K562 (cell line): Measurements from ENCODE around the gene ARHGEF3. TPM values are rescaled to one million over a fixed set of nuclear protein-coding genes. Genes with fewer than 3 reads are reported as not detected.
A peak's percentile ranks its signal among the peaks of the same experiment; 100 is the strongest.

Experiments used
- ATF7 ChIP-seq: fragments of 450-650 bp; IDR thresholded peaks from 2 replicates; pipeline ENCODE4 v1.7.1; 2014; ENCODE audit warnings: mild to moderate bottlenecking, moderate library complexity
- FOXK2 ChIP-seq, 2 experiments: fragments of 450-650 bp; IDR thresholded peaks in 1 of 2; conservative IDR thresholded peaks in 1 of 2; 2 replicates each; pipeline ENCODE4 v1.6.1; 2016; ENCODE audit warnings: low read depth in 2 of 2, mild to moderate bottlenecking in 1 of 2
- GTF2E2 ChIP-seq: fragments of 200-800 bp; sonication (Bioruptor generic); IDR thresholded peaks from 2 replicates; pipeline ENCODE4 v1.6.1; 2016; ENCODE audit warnings: missing genetic modification characterization, missing compliant biosample characterization
- MTA1 ChIP-seq: fragments of 450-650 bp; IDR thresholded peaks from 2 replicates; pipeline ENCODE4 v1.6.1; 2017; ENCODE audit warnings: borderline replicate concordance
- NFRKB ChIP-seq: fragments of 450-650 bp; IDR thresholded peaks from 2 replicates; pipeline ENCODE4 v1.6.1; 2016; ENCODE audit warnings: low read depth
- PCBP1 ChIP-seq: fragments of 200-400 bp; formaldehyde crosslinking; IDR thresholded peaks from 2 replicates; pipeline ENCODE4 v1.6.1; 2018; ENCODE audit warnings: mild to moderate bottlenecking, low read depth, low read length; ENCODE audit not compliant: poor library complexity, severe bottlenecking
- PHF8 ChIP-seq: fragments of 200-600 bp; sonication (generic); IDR thresholded peaks from 2 replicates; pipeline ENCODE4 v1.6.1; 2012; ENCODE audit warnings: mixed run types, mild to moderate bottlenecking, inconsistent platforms, low read length, moderate library complexity, borderline replicate concordance
- POLR2AphosphoS5 ChIP-seq: IDR thresholded peaks from 2 replicates; pipeline ENCODE4 v1.6.1; 2011; ENCODE audit warnings: mild to moderate bottlenecking, low read depth, low read length, moderate library complexity; ENCODE audit not compliant: control insufficient read depth, insufficient read depth
- POLR2B ChIP-seq: fragments of 450-650 bp; IDR thresholded peaks from 2 replicates; pipeline ENCODE4 v1.6.1; 2018; ENCODE audit warnings: low read depth; ENCODE audit not compliant: partially characterized antibody
- SMARCA4 ChIP-seq: fragments of 450-650 bp; IDR thresholded peaks from 2 replicates; pipeline ENCODE4 v1.6.1; 2016
- SMARCA5 ChIP-seq: fragments of 450-650 bp; IDR thresholded peaks from 2 replicates; pipeline ENCODE4 v1.6.1; 2016
- YY1 ChIP-seq, 3 experiments: IDR thresholded peaks; 2 replicates each; pipeline ENCODE4 v1.6.1; 2011; ENCODE audit warnings: low read length in 2 of 3, mild to moderate bottlenecking in 2 of 3, moderate library complexity in 2 of 3, borderline replicate concordance in 1 of 3, control low read depth in 1 of 3, low read depth in 1 of 3; ENCODE audit not compliant: insufficient read depth in 3 of 3, insufficient replicate concordance in 2 of 3, control insufficient read depth in 1 of 3, insufficient read length in 1 of 3; ENCODE audit errors: extremely low read depth in 1 of 3
- ZFX ChIP-seq: sonication (generic); formaldehyde crosslinking; IDR thresholded peaks from 2 replicates; pipeline ENCODE4 v1.8.0; 2022; ENCODE audit warnings: mild to moderate bottlenecking, missing genetic modification reagents, moderate library complexity
- ZNF263 ChIP-seq: sonication (generic); formaldehyde crosslinking; IDR thresholded peaks from 2 replicates; pipeline ENCODE4 v1.8.0; 2022; ENCODE audit warnings: mild to moderate bottlenecking, missing genetic modification reagents, borderline replicate concordance
- ZNF561 ChIP-seq: fragments of 450-650 bp; formaldehyde crosslinking; conservative IDR thresholded peaks from 2 replicates; pipeline ENCODE4 v1.4.0; 2020; ENCODE audit warnings: mild to moderate bottlenecking, moderate library complexity
- polyA plus RNA-seq, 8 experiments: library from polyadenylated mRNA; depleted of rRNA in 4 of 8; stranded (reverse) in 5 of 8; unstranded in 3 of 8; fragments of >200 nt; fragmentation: Nextera tagmentation in 2 of 8; fragmentation: Illumina TruSeq in 1 of 8; extraction: Ambion mirVana in 2 of 8; extraction: Trizol in 1 of 8; gene quantifications; 2 replicates each; pipeline versions ENCODE4 v1.2.1 to v1.2.3, GENCODE V29; 2011 to 2014; ENCODE audit warnings: inconsistent platforms in 1 of 8, missing spikeins in 1 of 8
- total RNA-seq, 7 experiments: library from RNA; depleted of rRNA in 6 of 7; stranded (reverse); fragments of >200 nt in 6 of 7; fragmentation: Illumina TruSeq in 2 of 7; extraction: Trizol in 2 of 7; gene quantifications; 2 replicates each; pipeline versions ENCODE4 v1.2.1 to v1.2.3, GENCODE V29; 2011 to 2021; ENCODE audit warnings: low replicate concordance in 1 of 7
- TF ChIP-seq, protein P1 (sequence below): sonication (generic); formaldehyde crosslinking; IDR thresholded peaks from 2 replicates; pipeline ENCODE4 v1.8.0; 2023; ENCODE audit warnings: mild to moderate bottlenecking, missing genetic modification reagents
- TF ChIP-seq, protein P2 (sequence below), 2 experiments: fragments of 150-350 bp in 1 of 2; IDR thresholded peaks; 2 replicates each; pipeline ENCODE4 v1.6.1; 2012 to 2016; ENCODE audit warnings: low read depth in 2 of 2, low read length in 2 of 2, mild to moderate bottlenecking in 1 of 2, moderate library complexity in 1 of 2

ARHGEF3 gene
- total and polyA plus RNA-seq, 9 of the 15 experiments (the other 6 are each of a cell fraction or from before 2014, with no cell fraction given): 0.77 to 2.7 (median 1.4) TPM

- peak; percentile 69 for TF ChIP-seq PCBP1
- peak; percentile 85 for TF ChIP-seq GTF2E2 (tag)
- no peak for TF ChIP-seq SMARCA5
- peak; percentile 60 for TF ChIP-seq PHF8
- peak; percentile 81 to 93 (median 88) for TF ChIP-seq YY1 (IDR thresholded peaks at IDR 0.05; ENCODE audit: borderline replicate concordance in 1 of 3, control insufficient read depth in 1 of 3, extremely low read depth in 1 of 3, insufficient read depth in 3 of 3, insufficient read length in 1 of 3, insufficient replicate concordance in 2 of 3, low read depth in 1 of 3, low read length in 2 of 3)
- TF ChIP-seq POLR2AphosphoS5: 0 out of 2 replicates have a peak, but pooled peaks have one; percentile 38
- TF ChIP-seq ZNF561 (CRISPR knock-in tag): no peak
- peak; percentile 85; the same call in 1 of the 2 replicates for TF ChIP-seq NFRKB
- TF ChIP-seq, protein P1, sequence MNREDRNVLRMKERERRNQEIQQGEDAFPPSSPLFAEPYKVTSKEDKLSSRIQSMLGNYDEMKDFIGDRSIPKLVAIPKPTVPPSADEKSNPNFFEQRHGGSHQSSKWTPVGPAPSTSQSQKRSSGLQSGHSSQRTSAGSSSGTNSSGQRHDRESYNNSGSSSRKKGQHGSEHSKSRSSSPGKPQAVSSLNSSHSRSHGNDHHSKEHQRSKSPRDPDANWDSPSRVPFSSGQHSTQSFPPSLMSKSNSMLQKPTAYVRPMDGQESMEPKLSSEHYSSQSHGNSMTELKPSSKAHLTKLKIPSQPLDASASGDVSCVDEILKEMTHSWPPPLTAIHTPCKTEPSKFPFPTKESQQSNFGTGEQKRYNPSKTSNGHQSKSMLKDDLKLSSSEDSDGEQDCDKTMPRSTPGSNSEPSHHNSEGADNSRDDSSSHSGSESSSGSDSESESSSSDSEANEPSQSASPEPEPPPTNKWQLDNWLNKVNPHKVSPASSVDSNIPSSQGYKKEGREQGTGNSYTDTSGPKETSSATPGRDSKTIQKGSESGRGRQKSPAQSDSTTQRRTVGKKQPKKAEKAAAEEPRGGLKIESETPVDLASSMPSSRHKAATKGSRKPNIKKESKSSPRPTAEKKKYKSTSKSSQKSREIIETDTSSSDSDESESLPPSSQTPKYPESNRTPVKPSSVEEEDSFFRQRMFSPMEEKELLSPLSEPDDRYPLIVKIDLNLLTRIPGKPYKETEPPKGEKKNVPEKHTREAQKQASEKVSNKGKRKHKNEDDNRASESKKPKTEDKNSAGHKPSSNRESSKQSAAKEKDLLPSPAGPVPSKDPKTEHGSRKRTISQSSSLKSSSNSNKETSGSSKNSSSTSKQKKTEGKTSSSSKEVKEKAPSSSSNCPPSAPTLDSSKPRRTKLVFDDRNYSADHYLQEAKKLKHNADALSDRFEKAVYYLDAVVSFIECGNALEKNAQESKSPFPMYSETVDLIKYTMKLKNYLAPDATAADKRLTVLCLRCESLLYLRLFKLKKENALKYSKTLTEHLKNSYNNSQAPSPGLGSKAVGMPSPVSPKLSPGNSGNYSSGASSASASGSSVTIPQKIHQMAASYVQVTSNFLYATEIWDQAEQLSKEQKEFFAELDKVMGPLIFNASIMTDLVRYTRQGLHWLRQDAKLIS (CRISPR knock-in tag): peak; percentile 91
- TF ChIP-seq ZFX (CRISPR knock-in tag): peak; percentile 69
- TF ChIP-seq POLR2B: peak; percentile 49
- no peak for TF ChIP-seq ZNF263 (CRISPR knock-in tag)
- no peak for TF ChIP-seq MTA1
- no peak for TF ChIP-seq ATF7
- peak; percentile 54 to 68; a peak in 3 of 4 replicates for TF ChIP-seq FOXK2 (conservative IDR thresholded peaks at IDR 0.05 in 1 of 2, IDR thresholded peaks at IDR 0.05 in 1 of 2; ENCODE audit: low read depth in 2 of 2)
- TF ChIP-seq SMARCA4: 0 out of 2 replicates have a peak, but pooled peaks have one; percentile 21
- TF ChIP-seq, protein P2, sequence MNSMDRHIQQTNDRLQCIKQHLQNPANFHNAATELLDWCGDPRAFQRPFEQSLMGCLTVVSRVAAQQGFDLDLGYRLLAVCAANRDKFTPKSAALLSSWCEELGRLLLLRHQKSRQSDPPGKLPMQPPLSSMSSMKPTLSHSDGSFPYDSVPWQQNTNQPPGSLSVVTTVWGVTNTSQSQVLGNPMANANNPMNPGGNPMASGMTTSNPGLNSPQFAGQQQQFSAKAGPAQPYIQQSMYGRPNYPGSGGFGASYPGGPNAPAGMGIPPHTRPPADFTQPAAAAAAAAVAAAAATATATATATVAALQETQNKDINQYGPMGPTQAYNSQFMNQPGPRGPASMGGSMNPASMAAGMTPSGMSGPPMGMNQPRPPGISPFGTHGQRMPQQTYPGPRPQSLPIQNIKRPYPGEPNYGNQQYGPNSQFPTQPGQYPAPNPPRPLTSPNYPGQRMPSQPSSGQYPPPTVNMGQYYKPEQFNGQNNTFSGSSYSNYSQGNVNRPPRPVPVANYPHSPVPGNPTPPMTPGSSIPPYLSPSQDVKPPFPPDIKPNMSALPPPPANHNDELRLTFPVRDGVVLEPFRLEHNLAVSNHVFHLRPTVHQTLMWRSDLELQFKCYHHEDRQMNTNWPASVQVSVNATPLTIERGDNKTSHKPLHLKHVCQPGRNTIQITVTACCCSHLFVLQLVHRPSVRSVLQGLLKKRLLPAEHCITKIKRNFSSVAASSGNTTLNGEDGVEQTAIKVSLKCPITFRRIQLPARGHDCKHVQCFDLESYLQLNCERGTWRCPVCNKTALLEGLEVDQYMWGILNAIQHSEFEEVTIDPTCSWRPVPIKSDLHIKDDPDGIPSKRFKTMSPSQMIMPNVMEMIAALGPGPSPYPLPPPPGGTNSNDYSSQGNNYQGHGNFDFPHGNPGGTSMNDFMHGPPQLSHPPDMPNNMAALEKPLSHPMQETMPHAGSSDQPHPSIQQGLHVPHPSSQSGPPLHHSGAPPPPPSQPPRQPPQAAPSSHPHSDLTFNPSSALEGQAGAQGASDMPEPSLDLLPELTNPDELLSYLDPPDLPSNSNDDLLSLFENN (IDR thresholded peaks at IDR 0.05; ENCODE audit: low read depth in 2 of 2, low read length in 2 of 2): 0 out of 4 replicates have a peak, but pooled peaks of 1 of the 2 experiments have one; percentile 20
Observed at GRCh38 chr3:56682462-56683121, 119.2 kb downstream of the ARHGEF3 start (continued).
